H9 (cell line): Measurements from ENCODE around the gene DFFB. TPM values are rescaled to one million over a fixed set of nuclear protein-coding genes. Genes with fewer than 3 reads are reported as not detected.

Source experiments
- DNase-seq: peaks from one replicate; pipeline ENCODE4 v3.0.0-alpha.2; 2017
- H2AFZ ChIP-seq: one replicate; pipeline ENCODE4 v1.6.1; 2013; ENCODE audit warnings: mild to moderate bottlenecking, low read length, control low read depth, moderate library complexity
- H2AK5ac ChIP-seq: 2 replicates; pipeline ENCODE4 v1.6.1; 2013; ENCODE audit warnings: low read length, control low read depth, mixed read lengths; ENCODE audit not compliant: insufficient read length
- H2BK120ac ChIP-seq: one replicate; pipeline ENCODE4 v1.6.1; 2013; ENCODE audit warnings: low read depth, mild to moderate bottlenecking, low read length, control low read depth, inconsistent platforms; ENCODE audit not compliant: poor library complexity, severe bottlenecking
- H2BK12ac ChIP-seq: 2 replicates; pipeline ENCODE4 v1.6.1; 2013; ENCODE audit warnings: low read length, control low read depth, mixed read lengths, low read depth; ENCODE audit not compliant: insufficient read length
- H2BK15ac ChIP-seq: 2 replicates; pipeline ENCODE4 v1.6.1; 2013; ENCODE audit warnings: low read depth, low read length, control low read depth
- H2BK20ac ChIP-seq: one replicate; pipeline ENCODE4 v1.6.1; 2013; ENCODE audit warnings: low read depth, mild to moderate bottlenecking, low read length, control low read depth, inconsistent platforms; ENCODE audit not compliant: poor library complexity, severe bottlenecking
- H2BK5ac ChIP-seq: 2 replicates; pipeline ENCODE4 v1.6.1; 2013; ENCODE audit warnings: low read length, control low read depth, mixed read lengths; ENCODE audit not compliant: insufficient read length
- H3K14ac ChIP-seq: 2 replicates; pipeline ENCODE4 v1.6.1; 2013; ENCODE audit warnings: low read length, control low read depth; ENCODE audit not compliant: insufficient read depth
- H3K18ac ChIP-seq: 2 replicates; pipeline ENCODE4 v1.6.1; 2013; ENCODE audit warnings: low read depth, mild to moderate bottlenecking, mixed read lengths, low read length, control low read depth; ENCODE audit not compliant: insufficient read length
- H3K23ac ChIP-seq: 2 replicates; pipeline ENCODE4 v1.6.1; 2013; ENCODE audit warnings: low read length, control low read depth, mixed read lengths, low read depth; ENCODE audit not compliant: insufficient read length
- H3K23me2 ChIP-seq: 2 replicates; pipeline ENCODE4 v1.6.1; 2013; ENCODE audit warnings: low read depth, mild to moderate bottlenecking, mixed read lengths, low read length, control low read depth; ENCODE audit not compliant: insufficient read length, poor library complexity, severe bottlenecking
- H3K27ac ChIP-seq: 2 replicates; pipeline ENCODE4 v1.5.1; 2013; ENCODE audit warnings: low read length, control low read depth, mixed read lengths, low read depth; ENCODE audit not compliant: insufficient read length
- H3K27me3 ChIP-seq: 2 replicates; pipeline ENCODE4 v1.6.1; 2013; ENCODE audit warnings: low read length, control low read depth, inconsistent platforms; ENCODE audit not compliant: insufficient read depth
- H3K4ac ChIP-seq: 2 replicates; pipeline ENCODE4 v1.6.1; 2013; ENCODE audit warnings: low read depth, mild to moderate bottlenecking, control low read depth, inconsistent platforms, low read length, moderate library complexity
- H3K4me1 ChIP-seq: 2 replicates; pipeline ENCODE4 v1.6.1; 2013; ENCODE audit warnings: low read length, control low read depth, inconsistent platforms; ENCODE audit not compliant: insufficient read depth
- H3K4me2 ChIP-seq: 2 replicates; pipeline ENCODE4 v1.6.1; 2013; ENCODE audit warnings: low read length, control low read depth, mixed read lengths; ENCODE audit not compliant: insufficient read length, insufficient read depth
- H3K56ac ChIP-seq: 2 replicates; pipeline ENCODE4 v1.6.1; 2013; ENCODE audit warnings: low read depth, mild to moderate bottlenecking, mixed read lengths, low read length, control low read depth; ENCODE audit not compliant: insufficient read length
- H3K79me1 ChIP-seq: 2 replicates; pipeline ENCODE4 v1.6.1; 2013; ENCODE audit warnings: low read depth, mild to moderate bottlenecking, moderate library complexity, low read length, control low read depth, inconsistent platforms; ENCODE audit not compliant: insufficient read depth, poor library complexity, severe bottlenecking
- H3K79me2 ChIP-seq: 2 replicates; pipeline ENCODE4 v1.6.1; 2013; ENCODE audit warnings: low read length, control low read depth, inconsistent platforms; ENCODE audit not compliant: insufficient read depth
- H3K9ac ChIP-seq: 2 replicates; pipeline ENCODE4 v1.6.1; 2013; ENCODE audit warnings: low read length, control low read depth, mixed read lengths; ENCODE audit not compliant: insufficient read length; ENCODE audit errors: extremely low read depth
- H3K9me3 ChIP-seq: one replicate; pipeline ENCODE4 v1.6.1; 2013; ENCODE audit warnings: low read depth, low read length, inconsistent platforms; ENCODE audit not compliant: control insufficient read depth
- H3T11ph ChIP-seq: one replicate; pipeline ENCODE4 v1.6.1; 2013; ENCODE audit warnings: mild to moderate bottlenecking, low read length, control low read depth, inconsistent platforms
- H4K20me1 ChIP-seq: one replicate; pipeline ENCODE4 v1.6.1; 2013; ENCODE audit not compliant: control insufficient read depth, insufficient read length, insufficient read depth
- H4K5ac ChIP-seq: 2 replicates; pipeline ENCODE4 v1.6.1; 2013; ENCODE audit warnings: low read depth, mild to moderate bottlenecking, mixed read lengths, low read length, control low read depth; ENCODE audit not compliant: insufficient read length
- H4K8ac ChIP-seq: replicated peaks from 2 replicates; pipeline ENCODE4 v1.6.1; 2013; ENCODE audit warnings: low read length, control low read depth, mixed read lengths, low read depth; ENCODE audit not compliant: insufficient read length
- H4K91ac ChIP-seq: 2 replicates; pipeline ENCODE4 v1.6.1; 2013; ENCODE audit warnings: low read depth, mild to moderate bottlenecking, moderate library complexity, mixed read lengths, low read length, control low read depth; ENCODE audit not compliant: insufficient read length
- H3K27ac Mint-ChIP-seq, 3 experiments: 2 replicates in 2 of 3; 3 replicates in 1 of 3; pipeline ENCODE4 v1.8.0; 2020 to 2021; ENCODE audit warnings: mixed read lengths in 3 of 3, mild to moderate bottlenecking in 1 of 3, moderate library complexity in 1 of 3
- H3K27me3 Mint-ChIP-seq: 2 replicates; pipeline ENCODE4 v1.8.0; 2021; ENCODE audit warnings: low read depth, mild to moderate bottlenecking, moderate library complexity, mixed read lengths
- H3K36me3 Mint-ChIP-seq, 3 experiments: 2 replicates in 2 of 3; 3 replicates in 1 of 3; pipeline ENCODE4 v1.8.0; 2020 to 2021; ENCODE audit warnings: low read depth in 3 of 3, mixed read lengths in 3 of 3; ENCODE audit not compliant: insufficient read depth in 1 of 3
- H3K4me1 Mint-ChIP-seq, 2 experiments: 2 replicates each; pipeline ENCODE4 v1.8.0; 2020; ENCODE audit warnings: mixed read lengths in 2 of 2
- H3K4me3 Mint-ChIP-seq, 2 experiments: 2 replicates in 1 of 2; 3 replicates in 1 of 2; pipeline ENCODE4 v1.8.0; 2020 to 2021; ENCODE audit warnings: mild to moderate bottlenecking in 2 of 2, mixed read lengths in 2 of 2, moderate library complexity in 1 of 2
- H3K9me3 Mint-ChIP-seq, 2 experiments: 2 replicates in 1 of 2; 3 replicates in 1 of 2; pipeline ENCODE4 v1.8.0; 2020; ENCODE audit warnings: mild to moderate bottlenecking in 2 of 2, mixed read lengths in 2 of 2, moderate library complexity in 1 of 2
- CTCF ChIP-seq: fragments of 200-600 bp; sonication (generic); conservative IDR thresholded peaks from 3 replicates; pipeline ENCODE4 v1.8.0; 2021; ENCODE audit warnings: antibody characterized with exemption, mild to moderate bottlenecking
- WGBS: extraction: QIAGEN DNeasy Blood & Tissue Kit; methylation state at CpG from one replicate; pipeline ENCODE4 v1.1.7; 2013; ENCODE audit warnings: missing lambda C conversion rate, low lambda C conversion rate, mixed read lengths; ENCODE audit not compliant: insufficient read length; ENCODE audit errors: extremely low coverage; 5-methylcytosine and 5-hydroxymethylcytosine counted together
- total RNA-seq: library from RNA; stranded (reverse); gene quantifications from 2 replicates; pipeline ENCODE4 v1.2.1, GENCODE V29; 2021

Gene DFFB
- total RNA-seq, 1 experiment from 2014 or later, result 9.7 TPM

DNA sequence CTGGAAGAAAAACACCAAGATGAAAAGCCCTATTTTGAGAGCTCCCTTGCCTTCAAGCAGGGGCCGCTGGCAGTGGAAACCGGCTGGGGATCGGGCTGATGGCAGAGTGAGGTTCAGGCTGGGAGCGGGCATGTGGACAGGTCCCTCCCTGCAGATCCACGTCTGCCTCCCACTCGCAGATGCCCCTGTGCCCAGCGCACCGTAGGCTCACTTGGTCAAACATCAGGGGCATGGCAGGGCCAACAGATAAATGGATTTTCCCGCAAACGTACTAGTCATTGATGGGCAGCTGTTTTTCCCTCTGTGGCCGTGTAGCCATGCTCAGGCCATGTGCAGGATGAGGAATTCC is 49.4 kb downstream of the DFFB start:
- Mint-ChIP-seq H3K4me3 (no peak overlapping the region; a peak in 1 of 5 replicates), H3K4me1 (peaks cover 31 to 36% of the 10 kb centered on the region in 2 experiments), H3K27ac (no peak overlapping the region), H3K27me3 (peaks cover 5% of the 10 kb centered on the region), H3K9me3 (no peaks in the 10 kb centered on the region), H3K36me3 (no peaks in the 10 kb centered on the region; a peak in 1 of 7 replicates)
- Histone ChIP-seq H3K27me3 (no peaks in the 10 kb centered on the region), H3K23ac (no peak overlapping the region), H2AK5ac (no peak overlapping the region), H3K18ac (no peak overlapping the region), H3K23me2 (no peaks in the 10 kb centered on the region), H3K9ac (no peak overlapping the region), H3K79me1 (no peaks in the 10 kb centered on the region), H2BK12ac (no peak overlapping the region), H4K20me1 (no peaks in the 10 kb centered on the region), H3K56ac (no peak overlapping the region), H4K8ac (no peak overlapping the region), H4K91ac (no peak overlapping the region), H3K4ac (no peak overlapping the region), H2AFZ (no peak overlapping the region), H2BK5ac (no peak overlapping the region), H3K4me2 (no peak overlapping the region), H3K14ac (no peak overlapping the region), H4K5ac (no peak overlapping the region), H3K9me3 (no peaks in the 10 kb centered on the region), H3K27ac (no peak overlapping the region), H2BK15ac (no peak overlapping the region), H2BK20ac (no peak overlapping the region), H3K4me1 (no peaks in the 10 kb centered on the region; the same call in 1 of the 2 replicates), H3T11ph (no peak overlapping the region), H2BK120ac (no peak overlapping the region), H3K79me2 (no peaks in the 10 kb centered on the region)
- no peak for DNase-seq
- no CpG with 5 or more reads among the region's 11 CpGs for WGBS
- TF ChIP-seq CTCF, result no peak
